GM03348 (cell line): ENCODE measurements around the gene PTTG2.
"Not testable (repeated sequence)": the region's sequence is repeated elsewhere in the genome, so short reads cannot be mapped to it uniquely, and the experiment has no call there.

Source experiments
- DNase-seq: peaks from one replicate; pipeline ENCODE4 v3.0.0; 2012; ENCODE audit warnings: low spot score

PTTG2 gene

GRCh38 chr4:37960098-37960497, at the start of gene PTTG2:
PTTG2 (plus strand) TSS chr4:37960398; CDS start chr4:37960435, 37 bp downstream.
- no peak for DNase-seq

- no peak for DNase-seq
Observed at GRCh38 chr4:37914539-37914938, 45.7 kb upstream of the PTTG2 start.

GRCh38 chr4:37917388-37917787, 42.8 kb upstream of the PTTG2 start:
- DNase-seq, result no peak

- DNase-seq, result no peak
Observed at GRCh38 chr4:37918653-37919052, 41.5 kb upstream of the PTTG2 start.

- DNase-seq, result peak; percentile 24
Observed at GRCh38 chr4:37922328-37922727, 37.9 kb upstream of the PTTG2 start.

GRCh38 chr4:37923089-37923488, 37.1 kb upstream of the PTTG2 start:
- not testable (repeated sequence) for DNase-seq

- DNase-seq, result no peak
Observed at GRCh38 chr4:37924946-37925345, 35.3 kb upstream of the PTTG2 start.

GRCh38 chr4:37927434-37927833, 32.8 kb upstream of the PTTG2 start:
- DNase-seq, result no peak

GRCh38 chr4:37928426-37929416, 31.5 kb upstream of the PTTG2 start:
- DNase-seq, result peak; percentile 11

GRCh38 chr4:37934096-37934495, 26.1 kb upstream of the PTTG2 start:
- no peak for DNase-seq

- DNase-seq, result no peak
Observed at GRCh38 chr4:37934609-37935008, 25.6 kb upstream of the PTTG2 start.

GRCh38 chr4:37935026-37935425, 25.2 kb upstream of the PTTG2 start:
- DNase-seq, result no peak

GRCh38 chr4:37936889-37937498, 23.2 kb upstream of the PTTG2 start:
- no peak for DNase-seq

- DNase-seq, result no peak
Observed at GRCh38 chr4:37938208-37938607, 22.0 kb upstream of the PTTG2 start.

GRCh38 chr4:37946503-37947179, 13.6 kb upstream of the PTTG2 start:
- DNase-seq, result no peak

GRCh38 chr4:37948542-37948941, 11.7 kb upstream of the PTTG2 start:
- DNase-seq, result no peak

GRCh38 chr4:37949636-37950426, 10.4 kb upstream of the PTTG2 start:
- no peak for DNase-seq

GRCh38 chr4:37951461-37952352, 8.5 kb upstream of the PTTG2 start:
- DNase-seq, result no peak

- DNase-seq, result no peak
Observed at GRCh38 chr4:37953156-37953555, 7.0 kb upstream of the PTTG2 start.

- DNase-seq, result no peak
Observed at GRCh38 chr4:37953620-37954293, 6.4 kb upstream of the PTTG2 start.
